ENCODE data around the gene USP44.
"Not testable (repeated sequence)": the region's sequence is repeated elsewhere in the genome, so short reads cannot be mapped to it uniquely, and the experiment has no call there.

USP44 gene

GRCh38 chr12:95505039-95505438 lies 46.2 kb downstream of the USP44 start:
- no peak for DNase-seq

- no peak for DNase-seq
Measured at GRCh38 chr12:95504140-95504539, 47.1 kb downstream of the USP44 start.

DNA sequence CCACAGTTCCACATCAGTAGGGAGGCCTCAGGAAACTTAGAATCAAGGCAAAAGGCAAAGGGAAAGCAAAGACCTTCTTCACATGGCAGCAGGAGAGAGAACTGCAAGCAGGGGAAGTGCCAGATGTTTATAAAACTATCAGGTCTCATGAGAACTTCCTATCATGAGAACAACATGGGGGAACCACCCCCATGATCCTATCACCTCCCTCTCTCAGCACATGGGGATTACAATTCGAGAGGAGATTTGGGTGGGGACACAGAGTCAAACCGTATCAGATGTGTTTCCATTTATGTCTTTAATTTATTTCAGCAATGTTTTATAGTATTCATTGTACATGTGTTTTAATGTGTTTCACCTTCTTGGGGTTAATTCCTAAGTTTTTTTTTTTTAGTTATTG lies 51.5 kb downstream of the USP44 start:
- DNase-seq = no peak

GRCh38 chr12:95498968-95499367 lies 52.3 kb downstream of the USP44 start:
- DNase-seq = no peak

DNA sequence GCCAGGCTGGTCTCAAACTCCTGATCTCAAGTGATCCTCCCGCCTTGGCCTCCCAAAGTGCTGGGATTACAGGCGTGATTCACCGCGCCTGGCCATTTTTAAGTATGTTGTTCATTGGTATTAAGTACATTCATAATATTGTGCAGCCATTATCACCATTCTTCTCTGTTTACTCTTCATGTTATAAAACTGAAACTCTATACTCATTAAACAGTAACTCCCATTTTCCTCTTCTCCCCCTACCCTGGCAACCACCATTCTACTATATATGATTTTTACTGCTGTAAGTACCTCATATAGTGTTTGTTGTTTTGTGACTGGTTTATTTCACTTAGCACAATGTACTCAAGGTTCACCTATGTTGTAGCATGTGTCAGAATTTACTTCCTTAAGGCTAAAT lies 54.2 kb downstream of the USP44 start:
- DNase-seq = no peak

GRCh38 chr12:95495433-95495832 lies 55.8 kb downstream of the USP44 start:
- DNase-seq = no peak

DNA sequence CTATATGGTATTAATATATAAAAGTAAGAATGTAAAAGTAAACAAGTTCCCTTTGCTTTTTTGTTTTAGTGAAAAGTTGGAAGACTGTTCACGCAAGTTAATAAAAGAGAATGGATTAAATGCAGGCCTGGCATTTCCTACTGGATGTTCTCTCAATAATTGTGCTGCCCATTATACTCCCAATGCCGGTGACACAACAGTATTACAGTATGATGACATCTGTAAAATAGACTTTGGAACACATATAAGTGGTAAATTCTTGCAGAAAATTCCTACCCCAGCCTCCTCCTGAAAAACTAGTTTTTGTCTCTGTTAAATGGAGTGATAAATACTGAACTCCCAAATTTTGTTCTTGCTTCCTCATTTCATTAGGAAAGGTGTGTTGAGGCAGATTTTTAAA lies 56.4 kb downstream of the USP44 start:
- DNase-seq = no peak

GRCh38 chr12:95492462-95492861 lies 58.8 kb downstream of the USP44 start:
- no peak for DNase-seq

- DNase-seq = no peak
Measured at GRCh38 chr12:95487024-95487423, 64.3 kb downstream of the USP44 start.

- no peak for DNase-seq
Measured at GRCh38 chr12:95484524-95484923, 66.8 kb downstream of the USP44 start.

DNA sequence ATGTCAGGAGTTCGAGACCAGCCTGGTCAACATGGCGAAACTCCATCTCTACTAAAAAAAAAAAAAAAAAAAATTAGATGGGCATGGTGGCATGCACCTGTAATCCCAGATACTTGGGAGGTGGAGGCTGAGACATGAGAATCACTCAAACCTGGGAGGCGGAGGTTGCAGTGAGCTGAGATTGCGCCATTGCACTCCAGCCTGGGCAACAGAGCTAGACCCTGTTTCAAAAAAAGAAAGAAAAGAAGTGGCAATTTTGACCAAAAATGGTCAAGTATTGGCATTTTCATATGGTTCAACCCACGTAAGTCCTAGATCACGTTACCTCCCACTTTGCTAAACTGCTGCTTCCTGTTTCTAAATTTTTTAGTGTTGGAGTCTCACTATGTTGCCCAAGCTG lies 68.7 kb downstream of the USP44 start:
- DNase-seq = not testable (repeated sequence)

DNA sequence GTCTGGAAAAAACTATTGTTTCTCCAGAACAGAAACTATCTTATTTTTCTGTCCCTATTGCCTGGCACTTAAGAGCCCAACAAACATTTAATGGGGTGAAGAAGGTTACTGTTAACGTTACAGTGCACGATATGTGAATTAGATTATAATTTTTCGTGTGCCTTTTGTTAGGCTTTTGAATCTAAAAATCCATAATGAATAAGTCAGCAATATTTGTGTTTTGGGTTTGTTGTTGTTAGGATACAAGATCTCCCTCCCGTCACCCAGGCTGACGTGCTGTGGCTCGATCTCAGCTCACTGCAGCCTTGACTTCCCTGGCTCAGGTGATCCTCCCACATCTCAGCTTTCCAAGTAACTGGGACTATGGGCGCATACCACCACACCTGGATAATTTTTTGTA lies 69.4 kb downstream of the USP44 start:
- no peak for DNase-seq

- no peak for DNase-seq
Measured at GRCh38 chr12:95481072-95481471, 70.2 kb downstream of the USP44 start.

DNA sequence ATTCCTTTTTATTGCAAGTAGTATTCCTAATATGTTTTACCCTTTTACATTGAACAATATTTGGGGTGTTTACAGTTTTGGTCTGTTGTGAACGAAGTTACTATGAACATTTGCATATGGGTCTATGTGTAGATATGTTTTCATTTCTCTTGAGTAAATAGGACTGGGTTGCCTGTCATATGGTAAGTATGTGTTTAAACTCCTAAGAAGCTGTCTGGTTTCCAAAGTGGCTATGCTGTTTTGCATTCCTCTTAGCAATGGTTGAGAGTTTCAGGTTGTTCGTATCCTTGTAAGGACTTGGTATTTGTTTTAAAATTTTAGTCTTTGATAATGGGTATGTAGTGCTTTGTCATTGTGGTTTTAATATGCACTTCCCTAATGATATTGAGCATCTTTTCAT lies 71.0 kb downstream of the USP44 start:
- no peak for DNase-seq

DNA sequence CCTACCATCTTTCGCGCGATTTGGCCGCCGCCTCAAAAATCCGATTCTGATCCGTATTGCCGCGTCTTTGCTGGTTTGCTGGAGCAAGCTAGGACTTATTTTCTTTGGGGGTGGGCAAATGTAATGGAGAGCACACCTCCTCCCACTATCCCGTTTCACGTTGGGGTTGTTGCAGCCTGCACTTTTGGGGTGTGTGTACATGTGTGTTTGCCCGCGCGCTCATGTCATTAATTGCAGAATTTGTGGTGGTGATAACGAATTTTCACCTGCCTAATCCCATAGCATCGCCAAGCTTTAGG lies 76.7 kb downstream of the USP44 start:
- DNase-seq = peak; percentile 35

DNA sequence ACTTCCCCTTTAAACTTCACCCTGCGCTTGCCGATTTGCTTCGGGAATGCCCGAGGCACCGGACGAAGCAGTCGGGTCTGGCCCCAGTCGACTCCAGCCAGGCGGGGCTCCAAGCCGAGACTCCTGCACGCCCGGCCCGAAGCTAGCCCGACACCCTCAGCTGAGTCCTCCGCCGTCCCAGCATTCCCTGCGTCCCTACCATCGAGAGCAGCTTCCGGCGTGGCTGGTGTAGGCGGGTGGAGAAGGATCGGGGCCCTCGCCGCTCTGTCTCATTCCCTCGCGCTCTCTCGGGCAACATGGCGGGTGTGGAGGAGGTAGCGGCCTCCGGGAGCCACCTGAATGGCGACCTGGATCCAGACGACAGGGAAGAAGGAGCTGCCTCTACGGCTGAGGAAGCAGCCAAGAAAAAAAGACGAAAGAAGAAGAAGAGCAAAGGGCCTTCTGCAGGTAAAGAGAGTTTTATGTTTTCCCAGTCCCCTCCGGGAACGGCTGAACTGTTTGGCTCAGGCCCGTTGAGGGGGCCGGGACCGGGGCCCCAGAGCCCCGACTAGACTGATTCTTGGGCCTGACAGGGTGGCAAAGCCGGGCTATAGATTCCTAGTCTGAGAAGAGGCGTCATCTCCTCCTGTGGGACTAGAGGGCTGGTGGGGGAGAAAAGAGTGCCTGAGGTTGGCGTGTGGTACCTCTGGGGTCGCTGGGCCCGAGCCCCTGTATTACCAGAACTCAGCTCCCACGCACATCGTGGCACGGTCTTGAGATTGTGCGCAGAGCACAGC lies 77.2 kb downstream of the USP44 start, which contains the start of gene METAP2:
Gene METAP2, plus strand, starts transcription at position 269 of the 776 bp plus-strand sequence. Its CDS starts 28 bp downstream, at position 297.
- DNase-seq = peak; percentile 97

- DNase-seq = peak; percentile 27
Measured at GRCh38 chr12:95473231-95473883, 77.9 kb downstream of the USP44 start.

GRCh38 chr12:95470300-95470699 lies 81.0 kb downstream of the USP44 start:
- DNase-seq = no peak

All from NCI-H146 (cell line).